GM12878 (cell line): ENCODE data around the gene APH1B. TPM values are rescaled to one million over a fixed set of nuclear protein-coding genes. Genes with fewer than 3 reads are reported as not detected.

Experiments
- ATAC-seq: fragments of 200-7000 bp; cut with Tn5 transposase; 3 replicates; pipeline ENCODE4 v1.9.1; 2020; ENCODE audit warnings: mild to moderate bottlenecking, moderate library complexity
- BruUV-seq: library from RNA; stranded (reverse); fragments of 400-500 nt; replicated peaks from 2 replicates; lab custom pipeline; 2021; lab: Mats Ljungman, UMichigan
- CTCF ChIA-PET: fragments of 300-600 bp; sonication (Branson Sonifier 250); formaldehyde crosslinking; extraction: SDS; loops from one replicate; lab custom pipeline; 2021; ENCODE audit warnings: inconsistent platforms; lab: Yijun Ruan, JAX
- POLR2A ChIA-PET: fragments of 350-600 bp; formaldehyde crosslinking; extraction: SDS; loops from one replicate; lab custom pipeline; 2021; ENCODE audit warnings: inconsistent platforms; lab: Charles Lee
- RAD21 ChIA-PET: fragments of 300-600 bp; sonication (Branson Sonifier 250); formaldehyde crosslinking; loops from one replicate; lab custom pipeline; 2023; ENCODE audit warnings: antibody characterized with exemption; ENCODE audit not compliant: unreplicated experiment; lab: Charles Lee
- SMC1A ChIA-PET: fragments of 300-600 bp; sonication (Branson Sonifier 250); formaldehyde crosslinking; loops from one replicate; lab custom pipeline; 2023; ENCODE audit not compliant: unreplicated experiment, uncharacterized antibody; lab: Charles Lee
- DNase-seq: peaks from one replicate; pipeline ENCODE4 v3.0.0-alpha.2; 2011; ENCODE audit warnings: low read depth, low spot score
- FAIRE-seq: peaks from 3 replicates; lab custom pipeline; 2011; peaks lifted over from hg19 to GRCh38; lab: Jason Lieb, UNC
- H2AFZ ChIP-seq: 2 replicates; pipeline ENCODE4 v1.6.0; 2011; ENCODE audit warnings: low read depth, low read length, control low read depth; ENCODE audit not compliant: control insufficient read depth
- H3K27ac ChIP-seq: 2 replicates; pipeline ENCODE4 v1.5.1; 2011; ENCODE audit warnings: control low read depth; ENCODE audit not compliant: control insufficient read depth, insufficient read depth
- H3K27me3 ChIP-seq, 2 experiments: replicated peaks in 1 of 2; 2 replicates each; pipeline versions ENCODE4 v1.6.0 to v1.6.1; 2011; ENCODE audit warnings: low read length in 1 of 2; ENCODE audit not compliant: control insufficient read depth in 2 of 2, insufficient read depth in 2 of 2
- H3K36me3 ChIP-seq, 2 experiments: 2 replicates each; pipeline ENCODE4 v1.5.1; 2011; ENCODE audit warnings: low read length in 1 of 2; ENCODE audit not compliant: control insufficient read depth in 2 of 2, insufficient read depth in 2 of 2
- H3K4me1 ChIP-seq: 2 replicates; pipeline ENCODE4 v1.6.1; 2011; ENCODE audit warnings: mild to moderate bottlenecking, low read length, moderate library complexity, mixed read lengths; ENCODE audit not compliant: control insufficient read depth, insufficient read depth
- H3K4me2 ChIP-seq: 2 replicates; pipeline ENCODE4 v1.6.0; 2011; ENCODE audit warnings: control low read depth; ENCODE audit not compliant: control insufficient read depth, insufficient read depth
- H3K4me3 ChIP-seq: fragments of 200-600 bp; sonication (generic); 2 replicates; pipeline ENCODE4 v1.5.1; 2016
- H3K79me2 ChIP-seq: 2 replicates; pipeline ENCODE4 v1.6.0; 2011; ENCODE audit warnings: low read length; ENCODE audit not compliant: control insufficient read depth, insufficient read depth
- H3K9ac ChIP-seq: 2 replicates; pipeline ENCODE4 v1.8.0; 2011; ENCODE audit warnings: low read length, control low read depth, mixed read lengths; ENCODE audit not compliant: control insufficient read depth, insufficient read depth
- H3K9me3 ChIP-seq: replicated peaks from 3 replicates; pipeline ENCODE4 v1.5.1; 2011; ENCODE audit warnings: mild to moderate bottlenecking, low read length; ENCODE audit not compliant: control insufficient read depth, insufficient read depth
- H4K20me1 ChIP-seq: 2 replicates; pipeline ENCODE4 v1.6.0; 2011; ENCODE audit not compliant: control insufficient read depth, insufficient read depth
- CBFB ChIP-seq: IDR thresholded peaks from 2 replicates; pipeline ENCODE4 v1.6.1; 2016; ENCODE audit warnings: antibody characterized with exemption, low read depth
- DPF2 ChIP-seq: fragments of 450-650 bp; IDR thresholded peaks from 2 replicates; pipeline ENCODE4 v1.6.1; 2017; ENCODE audit warnings: mild to moderate bottlenecking
- EGR1 ChIP-seq, 2 experiments: IDR thresholded peaks; 1 replicate in 1 of 2; 2 replicates in 1 of 2; pipeline ENCODE4 v1.6.1; 2011 to 2012; ENCODE audit warnings: low read depth in 2 of 2, low read length in 2 of 2, borderline replicate concordance in 1 of 2, mild to moderate bottlenecking in 1 of 2, moderate library complexity in 1 of 2
- EP300 ChIP-seq, 2 experiments: fragments of 150-350 bp in 1 of 2; IDR thresholded peaks; 2 replicates each; pipeline ENCODE4 v1.6.1; 2011 to 2012; ENCODE audit warnings: low read depth in 2 of 2, low read length in 2 of 2, borderline replicate concordance in 1 of 2, improper control_type of control experiment in 1 of 2, inconsistent platforms in 1 of 2; ENCODE audit not compliant: control insufficient read depth in 1 of 2
- FOXK2 ChIP-seq: fragments of 450-650 bp; IDR thresholded peaks from 2 replicates; pipeline ENCODE4 v1.6.1; 2017; ENCODE audit warnings: mild to moderate bottlenecking, moderate library complexity
- NFXL1 ChIP-seq: fragments of 450-650 bp; IDR thresholded peaks from 2 replicates; pipeline ENCODE4 v1.6.1; 2017; ENCODE audit warnings: antibody characterized with exemption, mild to moderate bottlenecking, borderline replicate concordance
- NFYA ChIP-seq: IDR thresholded peaks from 2 replicates; pipeline ENCODE4 v1.6.1; 2011; ENCODE audit warnings: low read depth, mild to moderate bottlenecking, low read length, improper control_type of control experiment, borderline replicate concordance
- NR2F1 ChIP-seq: fragments of 450-650 bp; conservative IDR thresholded peaks from 2 replicates; pipeline ENCODE4 v1.6.1; 2017; ENCODE audit warnings: mild to moderate bottlenecking
- PAX8 ChIP-seq: fragments of 450-650 bp; IDR thresholded peaks from 2 replicates; pipeline ENCODE4 v1.6.1; 2017; ENCODE audit warnings: mild to moderate bottlenecking, moderate library complexity
- RB1 ChIP-seq: fragments of 450-650 bp; formaldehyde crosslinking; IDR thresholded peaks from 2 replicates; pipeline ENCODE4 v1.6.1; 2017; ENCODE audit warnings: mild to moderate bottlenecking, borderline replicate concordance
- STAT1 ChIP-seq: fragments of 450-650 bp; conservative IDR thresholded peaks from 2 replicates; pipeline ENCODE4 v1.6.1; 2014; ENCODE audit warnings: antibody characterized with exemption, mild to moderate bottlenecking
- ZNF274 ChIP-seq: IDR thresholded peaks from one replicate; pipeline ENCODE4 v1.8.0; 2011; ENCODE audit not compliant: insufficient read length, insufficient read depth
- WGBS: methylation state at CpG from one replicate; pipeline ENCODE4 v1.1.6; 2016; ENCODE audit warnings: low lambda C conversion rate; ENCODE audit not compliant: insufficient replicate concordance, insufficient coverage; ENCODE audit errors: missing lambda C conversion rate; 5-methylcytosine and 5-hydroxymethylcytosine counted together
- in situ Hi-C: fragments of 300-500 bp; cut with MboI; formaldehyde crosslinking; loops from 9 replicates; pipeline ENCODE4 v1.14.3; 2018; ENCODE audit warnings: mixed read lengths
- intact Hi-C: fragments of 100-400 bp; cut with micrococcal nuclease; formaldehyde crosslinking; loops from one replicate; pipeline ENCODE4 v1.14.2; 2022; ENCODE audit not compliant: unreplicated experiment
- polyA plus RNA-seq, 11 experiments: library from polyadenylated mRNA; depleted of rRNA in 4 of 11; unstranded in 6 of 11; stranded (reverse) in 5 of 11; fragments of >200 nt; fragmentation: Nextera tagmentation in 4 of 11; fragmentation: Illumina TruSeq in 1 of 11; extraction: Ambion mirVana in 4 of 11; extraction: Trizol in 1 of 11; gene quantifications; 1 replicate in 1 of 11; 2 replicates in 10 of 11; pipeline versions ENCODE4 v1.2.1 to v1.2.3, GENCODE V29; 2011 to 2016; ENCODE audit warnings: inconsistent platforms in 2 of 11, missing spikeins in 2 of 11, low read depth in 1 of 11
- total RNA-seq, 4 experiments: library from RNA; depleted of rRNA in 3 of 4; stranded (reverse); fragments of >200 nt in 3 of 4; fragmentation: Illumina TruSeq in 1 of 4; extraction: Trizol in 1 of 4; gene quantifications; 2 replicates each; pipeline versions ENCODE4 v1.2.1 to v1.2.3, GENCODE V29; 2013 to 2021
- TF ChIP-seq, protein P1 (sequence below): fragments of 450-650 bp; IDR thresholded peaks from 2 replicates; pipeline ENCODE4 v1.6.1; 2018; ENCODE audit warnings: borderline replicate concordance, mild to moderate bottlenecking; ENCODE audit not compliant: partially characterized antibody

Gene APH1B
- total and polyA plus RNA-seq, 10 of the 15 experiments (the other 5 are each of a cell fraction or from before 2014, with no cell fraction given): 5.0 to 20.8 (median 11.1) TPM

DNA sequence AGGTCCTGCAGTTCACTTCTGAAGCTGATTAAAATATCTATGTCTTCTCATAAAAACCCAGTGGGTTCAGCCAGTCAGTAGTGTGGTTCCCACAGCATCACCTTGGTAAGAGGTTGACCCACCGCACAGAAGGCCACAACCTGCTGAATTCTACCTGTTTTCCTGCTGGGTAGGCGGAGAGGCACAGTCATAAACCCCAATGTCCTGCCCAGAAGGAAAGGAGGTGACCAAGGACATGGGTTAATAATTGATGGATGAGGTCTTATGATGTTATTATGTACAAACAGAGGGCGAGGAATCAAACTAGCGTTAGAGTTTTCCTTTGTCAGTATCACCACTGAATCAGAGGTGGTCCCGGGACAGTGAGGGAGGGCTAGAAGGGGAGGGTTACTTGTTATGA is 76.5 kb downstream of the APH1B start:
- Histone ChIP-seq H3K27ac (no peak overlapping the region), H2AFZ (no peak overlapping the region), H3K27me3 (no peaks in the 10 kb centered on the region; a peak in 2 of 4 replicates), H3K36me3 (no peaks in the 10 kb centered on the region)
- no TSS peak for BruUV-seq
- DNase-seq: no peak
- WGBS: 32% methylated on average over 5 of the region's 5 CpGs
- in situ Hi-C loops: no loop called here
- intact Hi-C loops: no loop called here
- TF ChIP-seq, protein P1, sequence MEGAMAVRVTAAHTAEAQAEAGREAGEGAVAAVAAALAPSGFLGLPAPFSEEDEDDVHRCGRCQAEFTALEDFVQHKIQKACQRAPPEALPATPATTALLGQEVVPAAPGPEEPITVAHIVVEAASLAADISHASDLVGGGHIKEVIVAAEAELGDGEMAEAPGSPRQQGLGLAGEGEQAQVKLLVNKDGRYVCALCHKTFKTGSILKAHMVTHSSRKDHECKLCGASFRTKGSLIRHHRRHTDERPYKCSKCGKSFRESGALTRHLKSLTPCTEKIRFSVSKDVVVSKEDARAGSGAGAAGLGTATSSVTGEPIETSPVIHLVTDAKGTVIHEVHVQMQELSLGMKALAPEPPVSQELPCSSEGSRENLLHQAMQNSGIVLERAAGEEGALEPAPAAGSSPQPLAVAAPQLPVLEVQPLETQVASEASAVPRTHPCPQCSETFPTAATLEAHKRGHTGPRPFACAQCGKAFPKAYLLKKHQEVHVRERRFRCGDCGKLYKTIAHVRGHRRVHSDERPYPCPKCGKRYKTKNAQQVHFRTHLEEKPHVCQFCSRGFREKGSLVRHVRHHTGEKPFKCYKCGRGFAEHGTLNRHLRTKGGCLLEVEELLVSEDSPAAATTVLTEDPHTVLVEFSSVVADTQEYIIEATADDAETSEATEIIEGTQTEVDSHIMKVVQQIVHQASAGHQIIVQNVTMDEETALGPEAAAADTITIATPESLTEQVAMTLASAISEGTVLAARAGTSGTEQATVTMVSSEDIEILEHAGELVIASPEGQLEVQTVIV: no peak
- TF ChIP-seq NFXL1 (no peak), NR2F1 (no peak), CBFB (no peak), PAX8 (no peak), ZNF274 (no peak), EGR1 (IDR thresholded peaks at IDR 0.05; ENCODE audit: borderline replicate concordance in 1 of 2, low read depth in 2 of 2, low read length in 2 of 2) (no peak), FOXK2 (no peak), DPF2 (no peak), EP300 (IDR thresholded peaks at IDR 0.05; ENCODE audit: borderline replicate concordance in 1 of 2, control insufficient read depth in 1 of 2, low read depth in 2 of 2, low read length in 2 of 2) (no peak), RB1 (no peak), NFYA (no peak), STAT1 (no peak)
- TF ChIP-seq, all 136 proteins: peak for 0
- Histone ChIP-seq H3K4me2 (no peak overlapping the region), H4K20me1 (no peaks in the 10 kb centered on the region), H3K9me3 (no peaks in the 10 kb centered on the region), H3K79me2 (no peaks in the 10 kb centered on the region), H3K9ac (no peak overlapping the region), H3K4me3 (no peak overlapping the region), H3K4me1 (no peaks in the 10 kb centered on the region)
- CTCF ChIA-PET: no interaction called here
- RAD21 ChIA-PET: no interaction called here
- SMC1A ChIA-PET: interaction anchor here (1.2 to 1.4 kb wide), 3 partner anchors 8 to 62 kb away, joined by 3 to 4 read pairs (median 3); no protein-coding TSS in a partner anchor
- ATAC-seq: no peak
- POLR2A ChIA-PET: interaction anchor here (0.6 kb wide), 1 partner anchor 76 kb away, joined by 3 read pairs; no protein-coding TSS in a partner anchor
- no peak for FAIRE-seq
